Activated naive CD8-positive, alpha-beta T cell treated with anti-CD3 and anti-CD28 coated beads, Interleukin-2, amount 50 U/mL, for 24 hours (primary cell): ENCODE data around the gene FAM200C.
"Not testable (repeated sequence)": the region's sequence is repeated elsewhere in the genome, so short reads cannot be mapped to it uniquely, and the experiment has no call there.

Source experiments
- ATAC-seq: fragments of 150-1000 bp; cut with Tn5 transposase; one replicate; pipeline ENCODE4 v1.10.0; 2021
- DNase-seq: peaks from one replicate; pipeline ENCODE4 v3.0.0; 2021
- H3K27ac Mint-ChIP-seq: one replicate; pipeline ENCODE4 v1.8.0; 2021; ENCODE audit warnings: mild to moderate bottlenecking, mixed read lengths
- H3K27me3 Mint-ChIP-seq: one replicate; pipeline ENCODE4 v1.8.0; 2021; ENCODE audit warnings: mixed read lengths
- H3K36me3 Mint-ChIP-seq: one replicate; pipeline ENCODE4 v1.8.0; 2021; ENCODE audit warnings: low read depth, mixed read lengths
- H3K4me1 Mint-ChIP-seq: one replicate; pipeline ENCODE4 v1.8.0; 2021; ENCODE audit warnings: mixed read lengths
- H3K4me3 Mint-ChIP-seq: one replicate; pipeline ENCODE4 v1.8.0; 2021; ENCODE audit warnings: mild to moderate bottlenecking, moderate library complexity, mixed read lengths
- H3K9me3 Mint-ChIP-seq: one replicate; pipeline ENCODE4 v1.8.0; 2021; ENCODE audit warnings: mixed read lengths

The FAM200C gene

GRCh38 chr5:160399402-160400353, at the start of gene FAM200C:
Gene FAM200C, minus strand, starts transcription at chr5:160400054. Its CDS starts 4,564 bp downstream, at chr5:160395490.
- Mint-ChIP-seq H3K4me1 (peaks cover 17% of the 10 kb centered on the region), H3K36me3 (peaks cover 19% of the 10 kb centered on the region), H3K4me3 (peak within 1 kb of the TSS; percentile 86), H3K27me3 (no peaks in the 10 kb centered on the region), H3K27ac (peak within 1 kb of the TSS; percentile 85), H3K9me3 (no peaks in the 10 kb centered on the region)
- ATAC-seq, result peak; percentile 84
- peak; percentile 79 for DNase-seq

- Mint-ChIP-seq H3K27me3 (peaks cover 5% of the 10 kb centered on the region), H3K4me1 (peaks cover 18% of the 10 kb centered on the region), H3K4me3 (no peak overlapping the region), H3K36me3 (peaks cover 6% of the 10 kb centered on the region), H3K27ac (no peak overlapping the region), H3K9me3 (peaks cover 4% of the 10 kb centered on the region)
- ATAC-seq (no peak), DNase-seq (no peak)
Observed at GRCh38 chr5:160449458-160449857, 49.6 kb upstream of the FAM200C start.

GRCh38 chr5:160448886-160449285, 49.0 kb upstream of the FAM200C start:
- Mint-ChIP-seq H3K36me3 (peaks cover 6% of the 10 kb centered on the region), H3K9me3 (peaks cover 4% of the 10 kb centered on the region), H3K27me3 (peaks cover 5% of the 10 kb centered on the region), H3K4me1 (peaks cover 19% of the 10 kb centered on the region), H3K4me3 (no peak overlapping the region), H3K27ac (no peak overlapping the region)
- ATAC-seq (no peak), DNase-seq (no peak)

- Mint-ChIP-seq H3K36me3 (peaks cover 6% of the 10 kb centered on the region), H3K4me3 (no peak overlapping the region), H3K9me3 (peaks cover 4% of the 10 kb centered on the region), H3K27ac (no peak overlapping the region), H3K4me1 (peaks cover 46% of the 10 kb centered on the region), H3K27me3 (peaks cover 2% of the 10 kb centered on the region)
- DNase-seq, result no peak
- ATAC-seq, result no peak
Observed at GRCh38 chr5:160445751-160446150, 45.9 kb upstream of the FAM200C start.

GRCh38 chr5:160445132-160445531, 45.3 kb upstream of the FAM200C start:
- no peak for ATAC-seq
- Mint-ChIP-seq H3K4me3 (no peak overlapping the region), H3K4me1 (peaks cover 47% of the 10 kb centered on the region)

GRCh38 chr5:160444407-160444806, 44.6 kb upstream of the FAM200C start:
- no peak overlapping the region for H3K27ac Mint-ChIP-seq
- DNase-seq (no peak), ATAC-seq (no peak)
- H3K9me3 Mint-ChIP-seq, result peaks cover 4% of the 10 kb centered on the region
- H3K27me3 Mint-ChIP-seq, result peaks cover 2% of the 10 kb centered on the region
- peaks cover 51% of the 10 kb centered on the region for H3K4me1 Mint-ChIP-seq
- H3K36me3 Mint-ChIP-seq, result peaks cover 3% of the 10 kb centered on the region
- no peak overlapping the region for H3K4me3 Mint-ChIP-seq

More at GRCh38 chr5:160445132-160445531, 45.3 kb upstream of the FAM200C start:
- H3K27me3 Mint-ChIP-seq, result peaks cover 2% of the 10 kb centered on the region
- H3K9me3 Mint-ChIP-seq, result peaks cover 4% of the 10 kb centered on the region
- no peak overlapping the region for H3K27ac Mint-ChIP-seq
- H3K36me3 Mint-ChIP-seq, result peaks cover 6% of the 10 kb centered on the region
- DNase-seq, result no peak

GRCh38 chr5:160442824-160443431, 43.1 kb upstream of the FAM200C start:
- Mint-ChIP-seq H3K9me3 (peaks cover 1% of the 10 kb centered on the region), H3K4me1 (peaks cover 62% of the 10 kb centered on the region), H3K27ac (no peak overlapping the region), H3K36me3 (peaks cover 3% of the 10 kb centered on the region), H3K27me3 (peaks cover 2% of the 10 kb centered on the region), H3K4me3 (no peak overlapping the region)
- DNase-seq (no peak), ATAC-seq (no peak)

GRCh38 chr5:160441311-160441781, 41.5 kb upstream of the FAM200C start:
- Mint-ChIP-seq H3K27me3 (peaks cover 2% of the 10 kb centered on the region), H3K36me3 (peaks cover 3% of the 10 kb centered on the region), H3K9me3 (no peaks in the 10 kb centered on the region), H3K4me1 (peaks cover 73% of the 10 kb centered on the region), H3K4me3 (no peak overlapping the region), H3K27ac (peak overlapping the region; percentile 69)
- DNase-seq (no peak), ATAC-seq (no peak)

- Mint-ChIP-seq H3K27me3 (peaks cover 5% of the 10 kb centered on the region), H3K4me3 (peak overlapping the region; percentile 84), H3K9me3 (no peaks in the 10 kb centered on the region), H3K4me1 (peaks cover 73% of the 10 kb centered on the region), H3K27ac (peak overlapping the region; percentile 99), H3K36me3 (no peaks in the 10 kb centered on the region)
- ATAC-seq, result peak; percentile 75
- peak; percentile 93 for DNase-seq
Observed at GRCh38 chr5:160439205-160439600, 39.3 kb upstream of the FAM200C start.

GRCh38 chr5:160438316-160439204, 38.7 kb upstream of the FAM200C start:
- Mint-ChIP-seq H3K36me3 (no peaks in the 10 kb centered on the region), H3K4me3 (peak overlapping the region; percentile 84), H3K9me3 (no peaks in the 10 kb centered on the region), H3K27me3 (peaks cover 5% of the 10 kb centered on the region), H3K27ac (peak overlapping the region; percentile 99), H3K4me1 (peaks cover 78% of the 10 kb centered on the region)
- ATAC-seq (peak; percentile 65), DNase-seq (peak; percentile 65)

GRCh38 chr5:160437271-160437670, 37.4 kb upstream of the FAM200C start:
- H3K27me3 Mint-ChIP-seq, result peaks cover 5% of the 10 kb centered on the region
- peaks cover 67% of the 10 kb centered on the region for H3K4me1 Mint-ChIP-seq
- no peak for ATAC-seq
- peak overlapping the region; percentile 41 for H3K4me3 Mint-ChIP-seq
- no peaks in the 10 kb centered on the region for H3K9me3 Mint-ChIP-seq
- H3K36me3 Mint-ChIP-seq, result no peaks in the 10 kb centered on the region
- peak overlapping the region; percentile 75 for H3K27ac Mint-ChIP-seq
- no peak for DNase-seq

- Mint-ChIP-seq H3K27ac (peak overlapping the region; percentile 75), H3K4me1 (peaks cover 63% of the 10 kb centered on the region), H3K4me3 (peak overlapping the region; percentile 41)
- DNase-seq (peak; percentile 26), ATAC-seq (peak; percentile 31)
- not testable (repeated sequence) for H3K27me3 Mint-ChIP-seq, H3K36me3 Mint-ChIP-seq, H3K9me3 Mint-ChIP-seq
Observed at GRCh38 chr5:160436661-160437060, 36.8 kb upstream of the FAM200C start.

- DNase-seq, result no peak
- Mint-ChIP-seq H3K9me3 (no peaks in the 10 kb centered on the region), H3K4me3 (peak overlapping the region; percentile 5), H3K27me3 (peaks cover 5% of the 10 kb centered on the region), H3K36me3 (peaks cover 3% of the 10 kb centered on the region), H3K4me1 (peaks cover 57% of the 10 kb centered on the region), H3K27ac (peak overlapping the region; percentile 75)
- ATAC-seq, result no peak
Observed at GRCh38 chr5:160436017-160436416, 36.2 kb upstream of the FAM200C start.

GRCh38 chr5:160435532-160435931, 35.7 kb upstream of the FAM200C start:
- no peak overlapping the region for H3K4me3 Mint-ChIP-seq
- H3K9me3 Mint-ChIP-seq, result no peaks in the 10 kb centered on the region
- peaks cover 5% of the 10 kb centered on the region for H3K27me3 Mint-ChIP-seq
- DNase-seq, result no peak
- peak overlapping the region; percentile 7 for H3K27ac Mint-ChIP-seq
- peaks cover 3% of the 10 kb centered on the region for H3K36me3 Mint-ChIP-seq
- no peak for ATAC-seq
- H3K4me1 Mint-ChIP-seq, result peaks cover 52% of the 10 kb centered on the region
